ENCODE data around the gene DTYMK. TPM values are rescaled to one million over a fixed set of nuclear protein-coding genes. Genes with fewer than 3 reads are reported as not detected.

Gene DTYMK
- total and polyA plus RNA-seq, 2 donors (not counting 3 experiments of a cell fraction or from before 2014, with no cell fraction given) = 67.0 to 104 TPM

GRCh38 chr2:241633561-241633960 lies 53.1 kb downstream of the DTYMK start:
- Histone ChIP-seq H4K20me1 (replicated peaks; ENCODE audit: control insufficient read depth, extremely low read depth, insufficient read depth, low read length) (peaks cover 1% of the 10 kb centered on the region), H3K4me1 (ENCODE audit: control insufficient read depth, extremely low read depth, insufficient read depth, low read length) (peaks cover 8% of the 10 kb centered on the region), H3K4me3 (replicated peaks in 1 of 3; ENCODE audit: insufficient read depth in 1 of 3, low read depth in 1 of 3, low read length in 3 of 3) (no peak overlapping the region), H3K9ac (replicated peaks; ENCODE audit: extremely low read depth, insufficient read depth, low read length) (no peak overlapping the region), H3K79me2 (ENCODE audit: control insufficient read depth, insufficient read depth, low read length) (peaks cover 61% of the 10 kb centered on the region), H3K4me2 (ENCODE audit: insufficient read depth, low read length) (no peak overlapping the region), H3K9me1 (replicated peaks; ENCODE audit: control insufficient read depth, extremely low read depth, insufficient read depth, low read length) (no peaks in the 10 kb centered on the region), H2AFZ (ENCODE audit: low read depth, low read length) (no peak overlapping the region), H3K27me3 (ENCODE audit: control insufficient read depth in 2 of 2, insufficient read depth in 2 of 2, low read length in 2 of 2) (no peaks in the 10 kb centered on the region), H3K27ac (ENCODE audit: insufficient read depth, low read depth, low read length) (no peak overlapping the region), H3K36me3 (ENCODE audit: control insufficient read depth in 2 of 2, extremely low read depth in 1 of 2, insufficient read depth in 2 of 2, low read length in 2 of 2) (peaks cover 7 to 15% of the 10 kb centered on the region in 2 experiments), H3K9me3 (replicated peaks; ENCODE audit: control insufficient read depth, insufficient read depth, low read length) (no peaks in the 10 kb centered on the region)
- TF ChIP-seq CTCF (IDR thresholded peaks at IDR 0.05; ENCODE audit: extremely low read depth in 1 of 2, insufficient read depth in 1 of 2, low read depth in 1 of 2, low read length in 2 of 2) = no peak
- TF ChIP-seq MYC (IDR thresholded peaks at IDR 0.05; ENCODE audit: low read depth, low read length) = no peak
- TF ChIP-seq POLR2AphosphoS5 (IDR thresholded peaks at IDR 0.05; ENCODE audit: insufficient read depth, low read depth, low read length) = no peak
- TF ChIP-seq EZH2 (IDR thresholded peaks at IDR 0.05; ENCODE audit: borderline replicate concordance, low read depth, low read length, severe bottlenecking) = no peak
- TF ChIP-seq, protein P1, sequence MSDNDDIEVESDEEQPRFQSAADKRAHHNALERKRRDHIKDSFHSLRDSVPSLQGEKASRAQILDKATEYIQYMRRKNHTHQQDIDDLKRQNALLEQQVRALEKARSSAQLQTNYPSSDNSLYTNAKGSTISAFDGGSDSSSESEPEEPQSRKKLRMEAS (IDR thresholded peaks at IDR 0.05; ENCODE audit: insufficient read depth, insufficient read length) = no peak
- no peak for TF ChIP-seq JUN (IDR thresholded peaks at IDR 0.05; ENCODE audit: borderline replicate concordance, insufficient read depth, insufficient read length, low read depth)
- no peak for TF ChIP-seq FOS (IDR thresholded peaks at IDR 0.05; ENCODE audit: borderline replicate concordance, insufficient read depth, low read length)
- no peak for TF ChIP-seq POLR2A (IDR thresholded peaks at IDR 0.05; ENCODE audit: low read depth, low read length)
- TF ChIP-seq GATA2 (IDR thresholded peaks at IDR 0.05; ENCODE audit: insufficient read depth, insufficient read length, low read depth, low read length) = no peak
- DNase-seq (ENCODE audit: low read depth, low spot score) (no peak), FAIRE-seq (no peak)
- dilution Hi-C loops (cut with MboI; ENCODE audit: extremely low pct_ligation_motif_present, low sequenced_read_pairs) = no loop called here
- ChIA-PET POLR2A (no interaction called here), CTCF (interaction anchor here (0.5 to 1.3 kb wide), 3 partner anchors 16 to 30 kb away, joined by 3 to 4 read pairs (median 4); no protein-coding TSS in a partner anchor)
- BruUV-seq (replicated peaks) = no TSS peak
- intact Hi-C loops (cut with micrococcal nuclease) = no loop called here
